GM21529 (cell line): ENCODE measurements around the gene MAGOHB.
A peak's percentile ranks its signal among the peaks of the same experiment; 100 is the strongest.
"Not testable (repeated sequence)": the region's sequence is repeated elsewhere in the genome, so short reads cannot be mapped to it uniquely, and the experiment has no call there.

Source experiments
- ATAC-seq: cut with Tn5 transposase; IDR thresholded peaks from one replicate; pipeline ENCODE4 v1.9.1; 2021; ENCODE audit not compliant: unreplicated experiment

MAGOHB gene

DNA sequence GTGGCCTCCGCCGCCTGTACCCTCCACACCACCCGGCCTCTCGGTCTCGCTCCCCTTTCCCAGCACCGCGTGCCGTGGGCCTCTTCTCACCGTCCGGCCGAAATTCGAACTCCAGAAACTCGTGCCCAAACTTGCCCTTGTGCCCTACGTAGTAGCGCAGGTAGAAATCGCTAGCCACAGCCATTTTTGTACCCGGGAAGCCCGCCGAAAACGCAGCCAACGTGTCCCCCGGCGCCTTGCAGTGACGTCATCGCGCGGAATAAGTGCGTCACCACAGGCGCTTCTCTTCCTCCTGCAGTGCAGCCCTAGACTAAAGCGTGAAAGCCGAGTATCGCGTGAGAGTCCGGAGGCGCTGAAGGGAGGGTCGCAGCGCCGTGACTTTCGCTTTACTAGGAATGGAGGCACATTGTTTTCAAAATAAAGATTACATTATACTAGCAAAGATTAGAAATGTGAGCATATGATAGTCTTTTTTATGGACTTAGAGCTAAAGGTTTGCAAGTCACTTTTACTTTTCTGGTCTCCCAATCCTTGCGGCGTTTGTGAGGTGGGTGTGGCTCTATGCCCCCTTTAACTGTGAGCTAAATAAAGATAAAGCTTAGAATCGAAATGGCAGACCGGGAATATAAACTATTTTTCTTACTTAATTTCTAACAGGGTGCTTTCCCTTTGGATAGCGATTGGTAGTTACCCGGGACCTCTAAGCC is at the start of gene MAGOHB:
Gene MAGOHB, minus strand, starts transcription at position 261 of the 707 bp plus-strand sequence. Its CDS starts 77 bp downstream, at position 184.
- peak; percentile 95 for ATAC-seq

DNA sequence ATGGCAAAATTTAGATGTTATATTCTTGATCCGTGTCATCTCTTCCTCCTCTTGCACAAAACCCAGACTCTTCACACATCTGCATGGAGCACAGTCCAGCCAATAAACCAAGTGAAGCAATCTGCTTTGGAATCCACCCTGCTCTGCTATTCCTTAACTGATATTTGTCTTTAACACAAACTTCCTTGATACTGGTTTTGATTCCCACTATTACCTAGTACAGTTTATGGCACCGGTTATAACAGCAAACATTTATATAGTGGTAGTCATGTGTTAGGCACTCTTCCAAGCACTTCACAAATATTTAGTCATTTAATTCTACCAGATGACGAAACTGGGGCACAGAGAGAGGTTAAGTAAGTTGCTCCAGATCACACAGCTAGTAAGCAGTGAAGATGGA is 47.9 kb upstream of the MAGOHB start:
- no peak for ATAC-seq

DNA sequence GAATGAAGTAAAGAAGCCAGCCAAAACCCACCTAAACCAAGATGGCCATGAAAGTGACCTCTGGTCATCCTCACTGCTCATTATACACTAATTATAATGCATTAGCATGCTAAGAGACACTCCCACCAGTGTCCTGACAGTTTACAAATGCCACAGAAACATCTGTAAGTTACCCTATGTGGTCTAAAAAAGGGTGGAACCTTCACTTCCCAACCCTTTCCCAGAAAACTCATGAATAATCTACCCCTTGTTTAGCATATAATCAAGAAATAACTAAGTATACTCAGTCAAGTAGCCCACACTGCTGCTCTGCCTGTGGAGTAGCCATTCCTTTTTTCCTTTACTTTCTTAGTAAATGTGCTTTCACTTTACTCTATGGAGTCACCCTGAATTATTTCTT is 40.6 kb upstream of the MAGOHB start:
- no peak for ATAC-seq

DNA sequence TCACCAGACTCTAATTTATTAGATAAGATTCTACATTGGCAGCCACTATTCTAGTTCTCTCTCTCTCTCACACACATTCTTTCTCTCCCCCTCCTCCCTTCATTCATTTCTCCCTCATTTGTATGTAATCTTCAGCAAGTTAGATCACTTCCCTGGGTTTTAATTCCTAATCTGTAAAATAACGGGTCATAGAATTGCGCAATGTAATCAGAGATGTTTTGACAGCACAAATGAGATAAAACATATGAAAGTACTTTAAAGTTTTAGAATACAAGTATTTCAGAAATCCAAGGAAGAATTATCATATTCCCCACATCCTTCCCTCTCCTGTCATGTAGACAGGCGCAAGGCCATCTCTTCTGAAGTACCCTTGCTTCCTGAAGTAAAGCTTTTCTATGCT is 38.8 kb upstream of the MAGOHB start:
- no peak for ATAC-seq

DNA sequence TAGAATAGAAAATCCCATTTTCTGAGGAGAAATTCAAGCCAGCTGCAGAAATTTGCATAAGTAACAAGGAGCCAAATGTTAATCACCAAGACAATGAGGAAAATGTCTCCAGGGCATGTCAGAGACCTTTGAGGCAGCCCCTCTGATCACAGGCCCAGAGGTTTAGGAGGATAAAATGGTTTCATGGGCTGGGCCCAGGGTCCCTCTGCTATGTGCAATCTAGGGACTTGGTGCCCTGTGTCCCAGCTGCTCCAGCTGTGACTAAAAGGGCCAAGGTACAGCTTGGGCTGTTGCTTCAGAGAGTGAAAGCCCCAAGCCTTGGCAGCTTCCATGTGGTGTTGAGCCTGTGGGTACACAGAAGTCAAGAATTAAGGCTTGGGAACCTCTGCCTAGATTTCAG is 33.2 kb upstream of the MAGOHB start:
- ATAC-seq, result not testable (repeated sequence)

DNA sequence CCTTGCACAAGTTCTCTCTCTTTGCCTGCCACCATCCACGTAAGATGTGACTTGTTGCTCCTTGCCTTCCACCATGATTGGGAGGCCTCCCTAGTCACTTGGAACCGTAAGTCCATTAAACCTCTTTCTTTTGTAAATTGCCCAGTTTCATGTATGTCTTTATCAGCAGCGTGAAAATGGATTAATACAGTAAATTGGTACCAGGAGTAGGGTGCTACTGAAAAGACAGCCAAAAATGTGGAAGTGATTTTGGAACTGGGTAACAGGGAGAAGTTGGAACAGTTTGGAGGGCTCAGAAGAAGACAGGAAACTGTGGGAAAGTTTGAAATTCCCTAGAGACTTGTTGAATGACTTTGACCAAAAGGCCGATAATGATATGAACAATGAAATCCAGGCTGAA is 32.5 kb upstream of the MAGOHB start:
- no peak for ATAC-seq

DNA sequence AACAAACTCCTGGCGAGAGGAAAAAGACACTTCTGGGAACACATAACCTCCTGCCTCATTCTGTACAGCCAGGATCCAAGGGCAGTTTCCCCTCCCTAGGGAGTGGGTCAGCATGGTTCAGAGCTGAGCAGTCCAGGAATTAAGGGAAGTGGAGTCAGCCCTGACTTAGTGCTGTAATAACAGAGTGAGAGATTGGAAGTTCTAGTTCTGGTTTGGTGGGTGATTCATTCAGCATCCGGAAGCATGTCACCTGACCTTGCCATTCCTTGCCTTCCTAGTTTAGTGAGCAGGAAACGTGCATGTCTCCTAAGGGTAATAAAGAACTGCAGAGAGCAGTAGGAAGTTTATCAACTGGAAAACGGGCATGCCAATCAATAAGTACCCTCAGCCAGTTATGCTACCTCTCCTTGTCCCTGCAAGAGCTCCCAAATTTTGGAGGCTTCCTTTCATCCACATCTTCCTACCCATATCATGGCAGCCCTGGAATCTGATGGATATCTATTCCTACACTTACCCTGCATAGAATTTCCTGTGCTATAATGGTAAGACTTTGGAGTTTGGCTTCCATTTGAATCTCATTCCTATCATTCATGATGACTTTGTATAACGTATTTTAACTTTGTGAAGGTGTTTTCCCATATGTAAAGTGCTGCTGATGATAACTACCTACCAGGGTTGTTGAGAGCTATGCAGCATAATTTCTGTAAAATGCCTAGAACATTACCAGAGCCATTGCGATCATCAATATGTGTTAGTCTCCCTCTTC is 28.5 kb upstream of the MAGOHB start:
- no peak for ATAC-seq

DNA sequence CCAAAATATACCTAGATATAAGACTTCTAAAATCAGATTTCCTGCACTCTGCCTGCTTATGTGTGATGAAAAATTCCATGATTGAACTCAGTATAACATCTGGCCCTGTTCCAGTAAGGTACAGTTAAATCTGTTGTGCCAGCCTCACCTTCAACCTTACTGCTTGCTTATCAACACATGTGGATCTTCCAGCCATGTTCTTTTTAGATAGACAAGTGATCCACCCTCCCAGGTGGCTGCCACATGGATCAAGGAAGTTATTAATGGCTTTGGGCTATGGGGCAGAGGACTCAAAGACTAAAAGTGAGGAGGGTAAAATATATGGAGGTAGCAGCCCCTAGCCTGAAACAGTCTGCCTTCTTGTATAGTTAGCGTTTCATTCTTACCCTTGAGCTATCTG is 25.3 kb upstream of the MAGOHB start:
- ATAC-seq, result no peak

DNA sequence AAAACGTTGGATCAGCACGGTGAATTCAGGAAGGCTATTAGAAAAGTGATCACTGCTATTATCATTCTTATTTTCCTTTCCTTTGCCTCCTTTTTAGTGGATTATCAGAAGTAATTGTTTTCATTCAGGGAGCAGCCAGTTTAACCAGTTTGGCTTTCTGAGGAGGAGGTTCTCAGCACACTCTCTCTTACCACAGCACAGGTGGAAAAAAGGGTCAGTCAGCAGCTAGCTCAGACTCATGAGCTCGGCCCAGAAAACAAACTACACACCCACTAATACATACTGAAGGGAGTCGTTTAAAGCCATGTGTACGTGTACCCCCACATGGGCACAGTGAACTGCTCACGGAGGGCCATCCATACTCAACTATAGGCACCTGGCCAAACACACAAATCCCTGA is 23.2 kb upstream of the MAGOHB start:
- ATAC-seq, result no peak

DNA sequence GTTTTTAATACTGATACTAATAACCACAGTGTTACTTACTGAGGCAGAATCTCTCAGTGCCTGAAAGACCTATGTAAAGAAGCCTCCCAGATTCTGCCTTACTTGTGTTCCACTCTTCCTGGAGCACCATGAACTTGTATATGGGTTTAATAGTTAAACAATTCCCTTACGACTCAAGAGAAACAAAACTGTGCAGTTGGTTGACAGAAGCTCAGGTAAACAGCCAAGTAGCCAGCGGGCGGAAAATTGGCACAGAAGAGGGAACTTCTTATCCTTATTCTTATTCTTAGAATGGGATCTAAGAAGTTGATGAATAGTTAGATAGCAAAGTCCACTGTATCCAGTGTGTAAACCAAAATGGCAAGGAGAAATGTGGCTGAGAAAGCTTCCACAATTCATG is 22.7 kb upstream of the MAGOHB start:
- no peak for ATAC-seq

DNA sequence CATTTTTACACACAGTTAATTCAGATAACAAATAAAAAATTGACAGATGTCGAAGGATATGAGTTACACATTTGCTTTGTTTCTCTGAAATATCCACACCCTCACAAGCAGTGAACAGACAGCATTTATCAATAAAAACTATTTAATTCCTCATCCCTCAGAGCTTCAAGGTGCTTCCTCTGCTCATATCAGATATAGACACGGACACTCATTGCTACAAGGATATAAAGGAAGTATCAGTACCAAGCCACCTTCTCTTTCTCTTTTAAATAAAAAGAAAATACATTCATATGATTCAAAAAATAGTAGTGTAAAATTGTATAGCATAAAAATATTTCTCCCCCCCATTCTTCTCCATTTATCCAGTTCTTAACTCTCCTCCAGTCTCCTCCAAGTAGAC is 21.9 kb upstream of the MAGOHB start:
- ATAC-seq, result no peak

DNA sequence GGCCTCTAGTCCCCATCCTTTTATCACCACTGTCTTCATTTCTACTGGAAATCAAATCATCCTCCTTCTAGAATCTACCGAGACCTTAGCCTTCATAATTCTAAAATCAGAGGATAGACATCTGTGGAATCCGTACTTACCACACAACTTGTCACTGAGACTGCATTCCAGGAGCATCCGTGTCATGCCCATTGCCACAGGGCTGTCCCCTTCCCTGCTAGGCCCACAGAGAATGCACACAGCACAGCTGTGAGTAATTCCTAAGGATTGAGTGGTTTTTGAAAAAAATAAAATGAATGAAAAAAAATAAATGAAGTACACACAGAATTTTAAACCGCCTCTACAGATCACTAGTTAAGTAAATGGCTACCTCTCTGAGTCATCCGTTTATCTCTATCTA is 21.0 kb upstream of the MAGOHB start:
- ATAC-seq, result no peak

DNA sequence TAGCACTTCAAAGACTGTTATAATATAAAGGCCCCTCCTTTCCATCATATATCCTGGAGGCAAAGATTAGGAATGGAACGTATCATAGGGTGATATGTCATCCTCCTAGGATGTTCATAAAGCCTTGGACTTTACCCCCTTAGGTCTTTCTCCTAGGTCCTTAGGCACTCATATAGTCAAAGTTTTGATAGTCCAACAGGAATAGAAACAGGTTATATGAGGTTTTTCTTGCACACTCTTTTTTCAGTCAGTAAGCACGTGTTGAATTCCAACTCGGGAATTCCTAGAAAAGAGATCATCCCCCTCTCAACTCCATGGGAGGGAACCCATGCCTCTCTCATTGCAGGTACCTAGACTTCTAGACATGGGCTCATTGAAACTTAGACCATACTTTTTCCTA is 20.1 kb upstream of the MAGOHB start:
- no peak for ATAC-seq

DNA sequence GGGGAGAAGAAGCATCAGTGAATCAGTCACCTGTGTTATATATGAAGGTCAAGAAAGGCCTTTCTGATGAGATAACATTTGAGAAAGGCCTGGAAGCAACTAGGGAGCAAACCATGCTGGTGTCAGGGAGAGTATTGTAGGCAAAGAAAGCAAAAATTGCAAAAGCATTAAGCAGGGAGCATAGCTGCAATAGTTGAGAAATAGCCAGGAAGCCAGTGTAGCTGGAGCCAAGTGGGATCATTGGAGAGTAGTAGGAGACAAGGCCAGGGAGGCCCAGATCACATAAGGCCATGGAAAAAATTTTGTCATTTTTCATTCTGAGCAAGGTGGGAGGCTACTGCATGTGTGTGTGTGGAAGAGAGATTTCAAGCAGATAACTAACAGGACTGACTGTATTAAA is 18.8 kb upstream of the MAGOHB start:
- ATAC-seq, result no peak

DNA sequence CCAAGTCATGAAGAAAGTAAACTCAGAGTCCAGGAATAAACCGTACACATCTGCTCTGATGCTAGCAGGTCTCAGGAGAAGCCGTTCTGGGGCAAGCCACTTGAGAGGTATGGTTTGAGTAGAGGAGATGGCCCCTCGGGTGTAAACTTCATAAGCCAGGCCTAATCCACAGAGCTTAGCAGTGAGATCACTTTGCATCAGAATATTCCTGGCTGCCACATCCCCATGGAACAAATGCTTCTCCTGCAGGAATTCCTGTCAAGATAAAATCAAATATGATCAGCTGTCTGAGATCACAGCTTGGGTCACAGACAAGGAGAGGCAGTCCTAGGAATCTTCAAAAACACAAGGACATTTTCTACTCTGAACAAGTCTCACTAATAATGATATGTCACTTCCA is 11.2 kb upstream of the MAGOHB start:
- ATAC-seq, result no peak

DNA sequence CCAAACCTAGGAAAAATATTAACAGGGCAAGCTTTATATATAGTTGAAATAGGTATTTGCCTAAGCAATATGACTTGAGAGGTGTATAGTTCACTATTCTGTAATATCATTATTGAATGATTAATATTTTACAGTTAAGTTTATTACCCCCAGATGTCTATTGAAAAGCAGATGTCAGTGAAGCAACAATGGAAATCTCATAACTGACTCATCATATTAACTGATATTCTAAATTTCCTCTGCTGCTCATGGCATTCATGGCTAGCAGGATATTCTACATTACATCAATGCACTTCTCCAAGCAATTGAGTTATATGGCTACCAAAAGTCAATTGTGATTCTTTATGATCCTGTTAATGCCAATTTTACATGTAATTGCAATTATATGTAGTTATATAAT is 9.7 kb upstream of the MAGOHB start:
- ATAC-seq, result no peak

DNA sequence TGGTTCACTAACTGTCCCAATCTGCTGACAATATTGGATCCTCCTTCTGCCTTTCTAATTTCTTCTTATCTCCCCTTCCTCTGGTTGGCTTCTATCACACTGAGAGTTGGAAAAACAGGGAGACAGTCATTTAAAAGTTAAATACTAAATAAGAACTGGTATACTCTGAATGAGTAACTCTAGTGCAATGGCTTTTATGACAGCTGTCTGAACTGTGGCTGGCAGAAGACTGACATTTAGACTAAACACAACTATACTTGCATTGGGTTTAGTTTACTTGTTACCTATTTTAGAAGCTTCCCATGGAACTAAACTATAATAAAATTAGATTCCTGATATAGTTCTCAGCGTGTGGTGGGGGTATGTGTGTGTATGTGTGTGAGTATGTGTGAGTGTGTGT is 7.9 kb upstream of the MAGOHB start:
- ATAC-seq, result no peak

DNA sequence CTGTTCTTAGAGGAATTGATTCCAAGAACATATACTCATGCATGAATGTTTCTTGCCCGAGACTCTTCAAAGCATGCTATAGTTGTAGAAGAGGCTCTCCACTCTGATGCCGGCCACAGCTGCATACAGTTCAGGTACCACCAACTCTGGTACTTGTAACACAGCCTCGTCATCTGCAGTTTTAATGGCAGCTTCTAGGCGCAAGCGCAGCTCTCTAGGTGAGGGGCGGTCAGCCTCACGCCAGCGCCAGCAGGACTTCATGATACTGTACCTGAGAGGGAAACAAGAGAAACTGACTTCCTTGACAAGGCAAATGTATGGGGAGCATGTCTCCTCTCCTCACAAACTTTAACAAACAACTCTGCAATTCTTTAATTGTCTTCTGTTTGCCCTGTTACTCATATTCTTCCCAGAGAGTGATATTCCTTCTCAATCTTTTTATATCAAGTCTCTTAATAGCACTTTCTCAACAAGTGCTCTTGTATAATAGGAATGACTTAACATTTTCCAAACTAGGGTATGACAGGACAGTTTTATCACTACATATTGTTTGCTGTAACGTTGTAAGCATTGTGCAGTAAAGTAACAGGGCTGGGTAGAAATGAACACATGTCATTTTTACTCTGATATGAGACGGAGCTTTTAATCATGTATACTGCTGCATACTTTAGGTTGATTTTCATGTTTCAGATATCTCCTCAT is 6.8 kb upstream of the MAGOHB start:
- ATAC-seq, result no peak

DNA sequence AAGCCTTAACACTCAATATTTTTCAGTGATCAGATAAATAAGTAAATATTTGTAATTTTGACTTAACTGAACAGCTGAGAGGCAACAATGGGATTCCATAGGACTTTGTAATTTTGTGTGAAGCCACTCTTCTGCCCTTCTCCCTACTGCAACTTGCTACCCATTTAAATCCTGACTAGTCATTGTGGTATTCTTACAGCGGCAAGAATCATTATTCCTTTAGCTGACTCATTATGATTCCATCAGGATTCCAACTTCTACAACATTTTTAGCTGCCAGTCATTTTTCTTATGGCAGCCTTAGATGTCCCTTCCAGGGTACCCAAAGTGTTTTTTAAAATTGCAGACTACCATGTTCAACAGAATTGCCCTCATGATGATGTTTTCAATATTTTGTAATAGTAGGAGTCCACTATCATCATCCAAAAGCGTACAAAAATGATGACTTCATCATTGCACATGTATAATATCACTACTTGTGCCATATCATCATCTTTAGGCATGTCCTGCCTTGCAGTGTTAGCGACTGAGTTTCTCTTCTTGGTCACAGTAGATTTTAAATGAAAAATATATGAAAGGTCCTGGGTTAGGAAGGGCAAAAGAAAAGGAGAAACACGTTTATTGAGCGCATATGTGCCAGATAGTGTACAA is 5.1 kb upstream of the MAGOHB start:
- no peak for ATAC-seq

DNA sequence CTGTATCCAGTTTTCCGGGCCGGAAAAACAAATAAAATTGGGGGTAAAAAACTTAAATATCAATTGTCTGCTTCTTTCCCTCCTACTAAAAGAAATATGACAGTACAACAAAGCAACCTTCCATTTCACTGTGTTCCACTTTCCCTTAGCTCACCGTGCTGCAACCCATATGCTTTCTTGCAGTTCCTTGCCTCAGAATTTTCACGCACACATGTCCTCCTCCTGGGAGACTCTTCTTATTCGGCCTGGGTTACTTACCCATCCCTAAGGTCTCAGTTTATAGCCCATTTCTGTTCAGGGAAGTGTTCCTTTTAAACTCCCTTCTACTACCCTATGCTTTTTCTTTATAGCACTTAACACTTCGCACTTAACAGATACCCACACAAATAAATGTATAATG is 4.5 kb upstream of the MAGOHB start:
- no peak for ATAC-seq

DNA sequence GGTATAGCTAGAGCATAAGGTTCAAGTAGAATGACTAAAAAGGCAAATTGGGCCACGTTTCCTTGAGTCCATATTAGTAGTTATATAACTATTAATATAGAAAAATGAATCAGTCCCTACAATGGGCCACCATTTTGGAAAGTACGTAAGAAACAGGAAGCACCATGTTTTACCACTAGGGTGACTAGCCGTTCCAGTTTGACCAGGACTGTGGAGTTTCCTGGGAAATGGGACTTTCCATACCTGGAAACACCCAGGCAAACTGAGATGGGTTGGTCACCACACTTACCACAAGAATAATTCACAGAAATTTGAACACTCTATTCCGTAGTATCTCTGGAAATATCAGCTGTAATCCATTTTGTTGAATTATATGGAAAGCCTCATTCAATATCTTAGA is 2.1 kb upstream of the MAGOHB start:
- no peak for ATAC-seq

DNA sequence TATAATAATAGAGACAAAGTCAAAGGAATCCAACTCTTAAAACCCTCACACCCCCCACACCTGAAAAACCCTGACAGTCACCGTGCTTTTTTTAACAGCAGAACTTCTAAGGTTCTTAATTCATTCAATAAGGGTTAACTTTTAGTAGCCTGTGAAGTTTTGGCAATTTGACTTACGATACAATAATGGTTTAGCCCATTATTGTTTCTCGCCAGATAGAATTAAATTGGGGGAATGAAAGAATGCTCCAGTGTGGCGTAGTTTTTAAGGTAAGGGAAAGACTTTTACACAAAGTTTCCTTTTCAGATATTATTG is 604 bp upstream of the MAGOHB start:
- ATAC-seq, result no peak
